ENCODE results near the gene CHSY3. TPM values are rescaled to one million over a fixed set of nuclear protein-coding genes. Genes with fewer than 3 reads are reported as not detected.

Gene CHSY3
- total RNA-seq, 4 donors from 2014 or later: 0.77 to 22.1 (median 2.8) TPM; not detected in 1

- H3K4me3 ChIP-seq: no peak overlapping the region
- H3K36me3 ChIP-seq: no peaks in the 10 kb centered on the region
- H3K27me3 ChIP-seq: no peaks in the 10 kb centered on the region
- DNase-seq: no peak
- intact Hi-C loops (cut with DNase I; ENCODE audit: low total_unique reads): no loop called here
- peak in 3 of 4 experiments; percentile 28 to 50 (median 29) for TF ChIP-seq CTCF (IDR thresholded peaks at IDR 0.05)
- no peak for TF ChIP-seq POLR2A (IDR thresholded peaks at IDR 0.05)
- H3K9me3 ChIP-seq: no peaks in the 10 kb centered on the region
- no peaks in the 10 kb centered on the region for H3K4me1 ChIP-seq
- H3K27ac ChIP-seq: no peak overlapping the region
Measured at GRCh38 chr5:129899454-129899853, 4.8 kb upstream of the CHSY3 start.

- Histone ChIP-seq H3K36me3 (no peaks in the 10 kb centered on the region), H3K9me3 (no peaks in the 10 kb centered on the region), H3K27me3 (no peaks in the 10 kb centered on the region), H3K27ac (no peak overlapping the region), H3K4me3 (no peak overlapping the region), H3K4me1 (no peaks in the 10 kb centered on the region)
- DNase-seq: peak in 1 of 2 donors; percentile 11
- intact Hi-C loops (cut with DNase I; ENCODE audit: low total_unique reads): no loop called here
- TF ChIP-seq POLR2A (IDR thresholded peaks at IDR 0.05): no peak
- TF ChIP-seq CTCF (IDR thresholded peaks at IDR 0.05): no peak
Measured at GRCh38 chr5:129902816-129903215, 1.4 kb upstream of the CHSY3 start.

- Histone ChIP-seq H3K4me1 (no peaks in the 10 kb centered on the region), H3K4me3 (peak overlapping the region; percentile 49 to 51), H3K27ac (peak overlapping the region; percentile 66 to 83), H3K9me3 (no peaks in the 10 kb centered on the region), H3K36me3 (no peaks in the 10 kb centered on the region), H3K27me3 (no peaks in the 10 kb centered on the region)
- DNase-seq: no peak
- intact Hi-C loops (cut with DNase I; ENCODE audit: low total_unique reads): no loop called here
- TF ChIP-seq CTCF (IDR thresholded peaks at IDR 0.05): no peak
Measured at GRCh38 chr5:129903466-129904101, 681 bp upstream of the CHSY3 start.

GRCh38 chr5:129904667-129905472 lies 605 bp downstream of the CHSY3 start:
- intact Hi-C loops (cut with DNase I; ENCODE audit: low total_unique reads): no loop called here
- peak; percentile 14 to 19 for DNase-seq

More at GRCh38 chr5:129904667-129905472, 605 bp downstream of the CHSY3 start:
- H3K27ac ChIP-seq: peak overlapping the region; percentile 66 to 83
- TF ChIP-seq POLR2A (IDR thresholded peaks at IDR 0.05) (no peak), CTCF (IDR thresholded peaks at IDR 0.05) (no peak)
- no peaks in the 10 kb centered on the region for H3K4me1 ChIP-seq
- H3K9me3 ChIP-seq: no peaks in the 10 kb centered on the region
- H3K4me3 ChIP-seq: peak overlapping the region; percentile 49 to 51
- H3K36me3 ChIP-seq: no peaks in the 10 kb centered on the region
- H3K27me3 ChIP-seq: no peaks in the 10 kb centered on the region
